ENCODE results near the gene CC2D1A. TPM values are rescaled to one million over a fixed set of nuclear protein-coding genes. Genes with fewer than 3 reads are reported as not detected.
A peak's percentile ranks its signal among the peaks of the same experiment; 100 is the strongest.

CC2D1A gene
- total RNA-seq, 2 experiments from 2014 or later = 25.8 to 31.0 TPM

GRCh38 chr19:13946414-13946813, 40.4 kb downstream of the CC2D1A start:
- H3K27ac Mint-ChIP-seq = no peak overlapping the region
- no peak overlapping the region for H3K4me3 Mint-ChIP-seq
- ChIA-PET CTCF (no interaction called here), POLR2A (interaction anchor here (0.6 kb wide), 1 partner anchor 13 kb away, joined by 3 read pairs; no protein-coding TSS in a partner anchor)
- intact Hi-C loops (cut with micrococcal nuclease) = no loop called here
- H3K36me3 Mint-ChIP-seq = no peaks in the 10 kb centered on the region
- no peaks in the 10 kb centered on the region for H3K9me3 Mint-ChIP-seq
- H3K4me1 Mint-ChIP-seq (ENCODE audit: low read depth) = no peaks in the 10 kb centered on the region
- no peak for DNase-seq
- H3K27me3 Mint-ChIP-seq = no peaks in the 10 kb centered on the region

GRCh38 chr19:13951043-13951442, 45.0 kb downstream of the CC2D1A start:
- peaks cover 17% of the 10 kb centered on the region for H3K4me1 Mint-ChIP-seq (ENCODE audit: low read depth)
- H3K9me3 Mint-ChIP-seq = no peaks in the 10 kb centered on the region
- H3K27me3 Mint-ChIP-seq = no peaks in the 10 kb centered on the region
- peaks cover 5% of the 10 kb centered on the region for H3K36me3 Mint-ChIP-seq
- ChIA-PET CTCF (interaction anchor here (0.6 to 3.0 kb wide), 2 partner anchors 69 to 91 kb away, joined by 3 to 20 read pairs; no protein-coding TSS in a partner anchor), POLR2A (interaction anchor here (1.3 kb wide), 1 partner anchor 81 kb away, joined by 8 read pairs; the partner anchor contains the start of gene IL27RA)
- H3K4me3 Mint-ChIP-seq = no peak overlapping the region
- DNase-seq = no peak
- H3K27ac Mint-ChIP-seq = no peak overlapping the region
- intact Hi-C loops (cut with micrococcal nuclease) = loop anchor here (1.0 to 5.0 kb wide), 2 partner anchors 45 to 81 kb away; partner anchors contain the start of genes BRME1, CC2D1A and IL27RA

- no peak for DNase-seq
- H3K36me3 Mint-ChIP-seq = peaks cover 5% of the 10 kb centered on the region
- CTCF ChIA-PET = interaction anchor here (1.1 to 3.0 kb wide), 4 partner anchors 70 to 120 kb away, joined by 3 to 20 read pairs (median 8); partner anchors contain the start of gene IL27RA
- H3K27me3 Mint-ChIP-seq = no peaks in the 10 kb centered on the region
- peak overlapping the region; percentile 95 for H3K4me3 Mint-ChIP-seq
- H3K9me3 Mint-ChIP-seq = no peaks in the 10 kb centered on the region
- intact Hi-C loops (cut with micrococcal nuclease) = loop anchor here (1.0 to 5.0 kb wide), 7 partner anchors 35 to 130 kb away; partner anchors contain the start of genes BRME1, CC2D1A, IL27RA and MISP3
- H3K4me1 Mint-ChIP-seq (ENCODE audit: low read depth) = peaks cover 17% of the 10 kb centered on the region
- POLR2A ChIA-PET = interaction anchor here (0.8 to 1.3 kb wide), 3 partner anchors 55 to 89 kb away, joined by 3 to 8 read pairs (median 3); partner anchors contain the start of genes IL27RA and RFX1
- peak overlapping the region; percentile 62 for H3K27ac Mint-ChIP-seq
These were observed 45.8 kb downstream of the CC2D1A start for GRCh38 chr19:13951799-13952153.

GRCh38 chr19:13952154-13952930, 46.3 kb downstream of the CC2D1A start, which contains the start of gene DCAF15:
Gene DCAF15 (plus strand): TSS chr19:13952509. CDS start chr19:13952513, 4 bp downstream.
- peaks cover 17% of the 10 kb centered on the region for H3K4me1 Mint-ChIP-seq (ENCODE audit: low read depth)
- DNase-seq = peak; percentile 99
- no peaks in the 10 kb centered on the region for H3K9me3 Mint-ChIP-seq
- H3K36me3 Mint-ChIP-seq = peaks cover 5% of the 10 kb centered on the region
- H3K4me3 Mint-ChIP-seq = peak within 1 kb of the TSS; percentile 95
- H3K27ac Mint-ChIP-seq = peak within 1 kb of the TSS; percentile 85
- POLR2A ChIA-PET = interaction anchor here (0.8 to 1.5 kb wide), 9 partner anchors 29 to 90 kb away, joined by 3 to 8 read pairs (median 4); partner anchors contain the start of genes IL27RA and RFX1
- intact Hi-C loops (cut with micrococcal nuclease) = loop anchor here (1.0 to 5.0 kb wide), 6 partner anchors 34 to 129 kb away; partner anchors contain the start of genes IL27RA, MISP3 and RFX1
- CTCF ChIA-PET = interaction anchor here (1.1 to 3.0 kb wide), 5 partner anchors 71 to 162 kb away, joined by 3 to 20 read pairs (median 5); partner anchors contain the start of gene IL27RA
- no peaks in the 10 kb centered on the region for H3K27me3 Mint-ChIP-seq

- peak overlapping the region; percentile 95 for H3K4me3 Mint-ChIP-seq
- peak overlapping the region; percentile 76 for H3K27ac Mint-ChIP-seq
- H3K36me3 Mint-ChIP-seq = peaks cover 7% of the 10 kb centered on the region
- ChIA-PET POLR2A (interaction anchor here (1.0 to 1.5 kb wide), 8 partner anchors 28 to 90 kb away, joined by 3 to 6 read pairs (median 4); partner anchors contain the start of genes IL27RA and RFX1), CTCF (interaction anchor here (0.7 to 3.0 kb wide), 9 partner anchors 71 to 161 kb away, joined by 3 to 20 read pairs (median 4); partner anchors contain the start of genes IL27RA and MISP3)
- DNase-seq = peak; percentile 24
- no peaks in the 10 kb centered on the region for H3K27me3 Mint-ChIP-seq
- intact Hi-C loops (cut with micrococcal nuclease) = loop anchor here (1.0 to 5.0 kb wide), 6 partner anchors 33 to 128 kb away; partner anchors contain the start of genes IL27RA, MISP3 and RFX1
- H3K4me1 Mint-ChIP-seq (ENCODE audit: low read depth) = peaks cover 17% of the 10 kb centered on the region
- H3K9me3 Mint-ChIP-seq = no peaks in the 10 kb centered on the region
These were observed 47.0 kb downstream of the CC2D1A start for GRCh38 chr19:13952931-13953531.

- DNase-seq = no peak
- Mint-ChIP-seq H3K36me3 (peaks cover 9% of the 10 kb centered on the region), H3K9me3 (no peaks in the 10 kb centered on the region), H3K4me1 (ENCODE audit: low read depth) (peaks cover 17% of the 10 kb centered on the region), H3K4me3 (peak overlapping the region; percentile 95), H3K27ac (no peak overlapping the region), H3K27me3 (no peaks in the 10 kb centered on the region)
- ChIA-PET POLR2A (interaction anchor here (1.1 to 1.4 kb wide), 2 partner anchors 39 to 77 kb away, joined by 3 read pairs; partner anchors contain the start of gene IL27RA), CTCF (interaction anchor here (1.0 to 3.0 kb wide), 2 partner anchors 78 to 94 kb away, joined by 3 to 12 read pairs; partner anchors contain the start of gene IL27RA)
- intact Hi-C loops (cut with micrococcal nuclease) = loop anchor here (5.0 kb wide), 1 partner anchor 78 kb away; the partner anchor contains the start of gene IL27RA
These were observed 48.2 kb downstream of the CC2D1A start for GRCh38 chr19:13954185-13954584.

GRCh38 chr19:13955662-13956364, 49.8 kb downstream of the CC2D1A start:
- peaks cover 13% of the 10 kb centered on the region for H3K36me3 Mint-ChIP-seq
- DNase-seq = no peak
- H3K9me3 Mint-ChIP-seq = no peaks in the 10 kb centered on the region
- CTCF ChIA-PET = interaction anchor here (0.6 kb wide), 1 partner anchor 11 kb away, joined by 3 read pairs; no protein-coding TSS in a partner anchor
- H3K27ac Mint-ChIP-seq = no peak overlapping the region
- peaks cover 17% of the 10 kb centered on the region for H3K4me1 Mint-ChIP-seq (ENCODE audit: low read depth)
- no peaks in the 10 kb centered on the region for H3K27me3 Mint-ChIP-seq
- intact Hi-C loops (cut with micrococcal nuclease) = no loop called here
- H3K4me3 Mint-ChIP-seq = no peak overlapping the region
- POLR2A ChIA-PET = no interaction called here

- no peak overlapping the region for H3K4me3 Mint-ChIP-seq
- no peaks in the 10 kb centered on the region for H3K27me3 Mint-ChIP-seq
- H3K27ac Mint-ChIP-seq = no peak overlapping the region
- intact Hi-C loops (cut with micrococcal nuclease) = no loop called here
- peaks cover 13% of the 10 kb centered on the region for H3K36me3 Mint-ChIP-seq
- H3K4me1 Mint-ChIP-seq (ENCODE audit: low read depth) = peaks cover 17% of the 10 kb centered on the region
- no peak for DNase-seq
- no peaks in the 10 kb centered on the region for H3K9me3 Mint-ChIP-seq
- POLR2A ChIA-PET = no interaction called here
- CTCF ChIA-PET = no interaction called here
These were observed 50.4 kb downstream of the CC2D1A start for GRCh38 chr19:13956365-13956744.

- POLR2A ChIA-PET = interaction anchor here (0.8 kb wide), 1 partner anchor 75 kb away, joined by 3 read pairs; the partner anchor contains the start of gene IL27RA
- no peak overlapping the region for H3K27ac Mint-ChIP-seq
- peaks cover 17% of the 10 kb centered on the region for H3K36me3 Mint-ChIP-seq
These were observed 51.0 kb downstream of the CC2D1A start for GRCh38 chr19:13957051-13957450.

GRCh38 chr19:13958043-13958442, 52.0 kb downstream of the CC2D1A start:
- Mint-ChIP-seq H3K36me3 (peaks cover 17% of the 10 kb centered on the region), H3K27me3 (no peaks in the 10 kb centered on the region), H3K9me3 (no peaks in the 10 kb centered on the region), H3K4me1 (ENCODE audit: low read depth) (peaks cover 13% of the 10 kb centered on the region), H3K4me3 (no peak overlapping the region), H3K27ac (no peak overlapping the region)
- DNase-seq = no peak
- CTCF ChIA-PET = no interaction called here
- POLR2A ChIA-PET = no interaction called here
- intact Hi-C loops (cut with micrococcal nuclease) = no loop called here

More at GRCh38 chr19:13957051-13957450, 51.0 kb downstream of the CC2D1A start:
- no peaks in the 10 kb centered on the region for H3K27me3 Mint-ChIP-seq
- H3K9me3 Mint-ChIP-seq = no peaks in the 10 kb centered on the region
- CTCF ChIA-PET = no interaction called here
- peaks cover 13% of the 10 kb centered on the region for H3K4me1 Mint-ChIP-seq (ENCODE audit: low read depth)
- intact Hi-C loops (cut with micrococcal nuclease) = no loop called here
- H3K4me3 Mint-ChIP-seq = no peak overlapping the region
- DNase-seq = no peak

Measured in activated CD4-positive, alpha-beta memory T cell treated with anti-CD3 and anti-CD28 coated beads for 36 hours (primary cell).